Measurements from ENCODE around the gene CNTN5.

- no peak for TF ChIP-seq POLR2A (IDR thresholded peaks at IDR 0.05)
- no peak for TF ChIP-seq CTCF (IDR thresholded peaks at IDR 0.05)
These were observed 983.2 kb downstream of the CNTN5 start for GRCh38 chr11:100003985-100004384.
